ENCODE results near the gene DYSF. TPM values are rescaled to one million over a fixed set of nuclear protein-coding genes. Genes with fewer than 3 reads are reported as not detected.

The DYSF gene
- total RNA-seq, 1 experiment from 2014 or later = 5.5 TPM

DNA sequence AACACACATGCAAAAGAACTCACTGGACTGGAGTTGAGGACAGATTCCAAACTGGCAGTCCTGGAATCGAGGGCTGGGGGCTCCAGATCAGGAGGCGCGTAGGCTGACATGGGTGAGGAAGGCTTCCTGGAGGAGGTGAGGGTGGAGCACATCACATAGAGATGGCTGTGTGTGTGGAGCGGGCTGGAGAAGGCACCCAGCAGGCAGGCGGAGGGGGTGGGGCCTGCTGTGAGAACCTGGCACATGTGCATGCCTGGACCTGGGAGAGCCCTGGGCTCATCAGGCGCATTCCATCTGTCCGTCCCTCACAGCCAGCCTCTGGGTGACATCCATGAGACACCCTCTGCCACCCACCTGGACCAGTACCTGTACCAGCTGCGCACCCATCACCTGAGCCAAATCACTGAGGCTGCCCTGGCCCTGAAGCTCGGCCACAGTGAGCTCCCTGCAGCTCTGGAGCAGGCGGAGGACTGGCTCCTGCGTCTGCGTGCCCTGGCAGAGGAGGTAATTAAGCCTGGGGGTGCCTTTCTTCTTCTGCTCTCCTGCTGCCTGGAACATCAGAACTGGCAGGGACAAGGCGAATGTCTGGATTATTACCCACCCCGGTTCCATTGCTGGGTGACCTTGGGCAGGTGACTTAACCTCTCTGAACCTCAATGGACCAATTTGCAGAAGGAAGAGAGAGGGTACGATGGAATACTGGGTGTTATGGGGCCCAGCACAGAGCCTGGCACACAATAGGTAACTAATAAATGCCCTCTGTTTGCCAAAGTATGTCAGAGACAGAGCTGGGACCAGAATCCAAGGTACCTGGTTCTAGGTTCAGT is 108.3 kb downstream of the DYSF start:
- H4K91ac ChIP-seq (ENCODE audit: insufficient read length, low read depth, low read length) = no peak overlapping the region
- H4K20me1 ChIP-seq (ENCODE audit: control insufficient read depth, insufficient read depth, insufficient read length) = no peaks in the 10 kb centered on the region
- H2AFZ ChIP-seq (ENCODE audit: low read length) = no peak overlapping the region
- H3K9me3 ChIP-seq (ENCODE audit: control insufficient read depth, low read depth, low read length) = no peaks in the 10 kb centered on the region
- H3K27ac ChIP-seq (ENCODE audit: insufficient read length, low read depth, low read length) = no peak overlapping the region
- H3K4me3 Mint-ChIP-seq = no peak overlapping the region
- TF ChIP-seq, protein P1, sequence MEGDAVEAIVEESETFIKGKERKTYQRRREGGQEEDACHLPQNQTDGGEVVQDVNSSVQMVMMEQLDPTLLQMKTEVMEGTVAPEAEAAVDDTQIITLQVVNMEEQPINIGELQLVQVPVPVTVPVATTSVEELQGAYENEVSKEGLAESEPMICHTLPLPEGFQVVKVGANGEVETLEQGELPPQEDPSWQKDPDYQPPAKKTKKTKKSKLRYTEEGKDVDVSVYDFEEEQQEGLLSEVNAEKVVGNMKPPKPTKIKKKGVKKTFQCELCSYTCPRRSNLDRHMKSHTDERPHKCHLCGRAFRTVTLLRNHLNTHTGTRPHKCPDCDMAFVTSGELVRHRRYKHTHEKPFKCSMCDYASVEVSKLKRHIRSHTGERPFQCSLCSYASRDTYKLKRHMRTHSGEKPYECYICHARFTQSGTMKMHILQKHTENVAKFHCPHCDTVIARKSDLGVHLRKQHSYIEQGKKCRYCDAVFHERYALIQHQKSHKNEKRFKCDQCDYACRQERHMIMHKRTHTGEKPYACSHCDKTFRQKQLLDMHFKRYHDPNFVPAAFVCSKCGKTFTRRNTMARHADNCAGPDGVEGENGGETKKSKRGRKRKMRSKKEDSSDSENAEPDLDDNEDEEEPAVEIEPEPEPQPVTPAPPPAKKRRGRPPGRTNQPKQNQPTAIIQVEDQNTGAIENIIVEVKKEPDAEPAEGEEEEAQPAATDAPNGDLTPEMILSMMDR (conservative IDR thresholded peaks at IDR 0.05) = no peak
- H3K36me3 Mint-ChIP-seq (ENCODE audit: insufficient read depth in 1 of 3, low read depth in 3 of 3) = peaks cover 0 to under 1% (median 0%) of the 10 kb centered on the region in 3 experiments; a peak in 1 of 7 replicates
- no peak overlapping the region for H4K5ac ChIP-seq (ENCODE audit: insufficient read length, low read depth, low read length)
- no peak overlapping the region for H2BK15ac ChIP-seq (ENCODE audit: low read depth, low read length)
- H3K18ac ChIP-seq (ENCODE audit: insufficient read length, low read depth, low read length) = no peak overlapping the region
- H3K27me3 ChIP-seq (ENCODE audit: insufficient read depth, low read length) = no peaks in the 10 kb centered on the region
- no peak overlapping the region for H2BK5ac ChIP-seq (ENCODE audit: insufficient read length, low read length)
- peak overlapping the region in 2 of 3 experiments; percentile 75 to 93; a peak in 2 of 7 replicates for H3K27ac Mint-ChIP-seq
- no peak for DNase-seq
- H3K4ac ChIP-seq (ENCODE audit: low read depth, low read length) = no peak overlapping the region
- no peaks in the 10 kb centered on the region for H3K9me3 Mint-ChIP-seq
- H4K8ac ChIP-seq (replicated peaks; ENCODE audit: insufficient read length, low read depth, low read length) = no peak overlapping the region
- H3K4me1 Mint-ChIP-seq = peaks cover 11 to 22% of the 10 kb centered on the region in 2 experiments; a peak in 3 of 4 replicates
- H2BK120ac ChIP-seq (ENCODE audit: low read depth, low read length, poor library complexity, severe bottlenecking) = no peak overlapping the region
- H3K9ac ChIP-seq (ENCODE audit: extremely low read depth, insufficient read length, low read length) = no peak overlapping the region
- H3K56ac ChIP-seq (ENCODE audit: insufficient read length, low read depth, low read length) = no peak overlapping the region
- H2AK5ac ChIP-seq (ENCODE audit: insufficient read length, low read length) = no peak overlapping the region
- no peak overlapping the region for H3K14ac ChIP-seq (ENCODE audit: insufficient read depth, low read length)
- H2BK20ac ChIP-seq (ENCODE audit: low read depth, low read length, poor library complexity, severe bottlenecking) = no peak overlapping the region
- H2BK12ac ChIP-seq (ENCODE audit: insufficient read length, low read depth, low read length) = no peak overlapping the region
- peaks cover 2% of the 10 kb centered on the region; the same call in 1 of the 2 replicates for H3K27me3 Mint-ChIP-seq (ENCODE audit: low read depth)
- WGBS (ENCODE audit: extremely low coverage, insufficient read length, low lambda C conversion rate) = no CpG with 5 or more reads among the region's 15 CpGs
- no peak overlapping the region for H3K4me2 ChIP-seq (ENCODE audit: insufficient read depth, insufficient read length, low read length)
- H3K79me1 ChIP-seq (ENCODE audit: insufficient read depth, low read depth, low read length, poor library complexity, severe bottlenecking) = no peaks in the 10 kb centered on the region
- H3K23me2 ChIP-seq (ENCODE audit: insufficient read length, low read depth, low read length, poor library complexity, severe bottlenecking) = no peaks in the 10 kb centered on the region
- H3T11ph ChIP-seq (ENCODE audit: low read length) = no peak overlapping the region
- no peak overlapping the region for H3K23ac ChIP-seq (ENCODE audit: insufficient read length, low read depth, low read length)
- H3K4me1 ChIP-seq (ENCODE audit: insufficient read depth, low read length) = no peaks in the 10 kb centered on the region
- H3K79me2 ChIP-seq (ENCODE audit: insufficient read depth, low read length) = no peaks in the 10 kb centered on the region

Data from H9 (cell line).